Posterior vena cava (tissue), 2 donors: ENCODE data around the gene KHDC3L. TPM values are rescaled to one million over a fixed set of nuclear protein-coding genes. Genes with fewer than 3 reads are reported as not detected.
"Not testable (repeated sequence)": the region's sequence is repeated elsewhere in the genome, so short reads cannot be mapped to it uniquely, and the experiment has no call there.

Experiments
- DNase-seq: peaks from one replicate; pipeline ENCODE4 v3.0.0-alpha.2; 2020; ENCODE audit warnings: low spot score
- intact Hi-C, 2 donors: fragments of 100-400 bp; cut with DNase I; formaldehyde crosslinking; loops; one replicate each; pipeline versions ENCODE4 v1.14.1 to v1.14.2; 2022 to 2023
- total RNA-seq, 2 donors: library from RNA; stranded (reverse); fragmentation: NEBNext Ultra II Directional; extraction: Animal tissue kit (Norgen Biotek cat#: 25700); gene quantifications; one replicate each; pipeline ENCODE4 v1.2.1, GENCODE V29; 2021
- donor health status: DM: yes; HTN: yes; CAD: no.
- donor health status: DM: yes; HTN: yes; CAD: no.

The KHDC3L gene
- total RNA-seq, 2 donors from 2014 or later = not detected

DNA sequence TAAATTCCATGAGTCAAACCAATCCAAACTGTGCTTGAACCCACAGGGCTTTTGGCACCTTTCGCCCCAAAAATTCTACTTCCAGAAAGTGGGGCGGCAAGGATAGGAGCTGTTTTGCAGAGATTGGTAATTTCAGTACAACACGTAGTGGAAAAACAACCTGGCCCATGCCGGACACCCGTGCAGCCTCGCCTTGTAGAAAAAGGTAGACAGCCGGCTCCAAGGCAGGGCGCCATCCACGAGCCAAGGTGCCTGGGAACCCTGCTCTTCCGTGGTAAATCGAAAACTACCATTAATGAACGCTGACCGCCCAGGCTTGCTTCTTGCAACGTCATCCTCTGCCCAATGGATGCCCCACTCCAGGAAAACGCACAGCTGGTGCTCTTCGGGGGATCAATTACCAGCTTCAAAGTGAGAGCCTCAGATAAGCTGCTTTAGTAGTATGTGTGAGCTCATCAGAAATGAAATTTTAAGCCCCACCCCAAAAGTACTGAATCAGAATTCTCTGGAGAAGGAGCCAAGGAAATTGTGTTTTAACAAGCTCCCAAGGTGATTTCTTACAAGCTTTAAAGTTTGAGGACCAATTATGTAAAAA lies 5.4 kb downstream of the KHDC3L start:
- no peak for DNase-seq
- intact Hi-C loops = no loop called here

DNA sequence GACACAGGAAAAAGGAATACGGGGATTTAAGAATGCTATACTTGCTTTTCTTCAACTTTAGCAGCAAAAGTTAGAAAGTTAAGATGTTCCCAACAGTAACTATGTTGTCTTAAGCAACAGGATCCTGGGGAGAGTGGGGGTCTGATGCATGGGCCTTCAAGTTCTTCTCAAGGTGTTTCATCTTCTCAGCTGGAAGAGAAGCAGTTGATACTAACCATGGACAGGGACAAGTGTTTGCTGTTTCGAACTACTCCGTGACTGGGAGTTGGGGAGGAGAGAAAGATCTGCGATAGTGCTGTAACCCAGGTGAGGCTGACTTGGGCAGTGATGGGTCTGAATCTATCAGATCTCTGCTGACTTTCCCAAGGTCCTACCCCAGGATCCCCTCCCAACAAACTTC lies 6.2 kb downstream of the KHDC3L start:
- no peak for DNase-seq
- intact Hi-C loops = no loop called here

DNA sequence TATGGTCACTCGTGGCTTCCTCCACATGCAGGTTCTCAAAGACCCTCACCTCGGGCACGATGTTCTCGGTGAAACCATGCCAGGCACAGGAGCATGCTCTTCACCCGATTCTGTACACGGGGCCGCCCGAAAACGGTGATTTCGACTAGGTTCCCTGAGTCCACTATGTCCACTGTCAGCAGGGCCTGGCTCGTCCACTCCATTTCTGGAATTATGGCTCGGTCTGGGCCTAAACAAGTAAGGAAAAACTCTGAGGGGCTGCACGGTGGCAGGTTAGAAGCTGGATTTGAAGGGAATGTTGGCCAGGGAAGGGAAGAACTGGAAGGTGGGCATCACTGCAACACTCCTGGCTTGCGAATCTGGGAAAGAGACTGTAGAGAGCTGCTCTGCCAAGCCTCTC lies 6.7 kb downstream of the KHDC3L start:
- intact Hi-C loops = no loop called here
- DNase-seq = no peak

DNA sequence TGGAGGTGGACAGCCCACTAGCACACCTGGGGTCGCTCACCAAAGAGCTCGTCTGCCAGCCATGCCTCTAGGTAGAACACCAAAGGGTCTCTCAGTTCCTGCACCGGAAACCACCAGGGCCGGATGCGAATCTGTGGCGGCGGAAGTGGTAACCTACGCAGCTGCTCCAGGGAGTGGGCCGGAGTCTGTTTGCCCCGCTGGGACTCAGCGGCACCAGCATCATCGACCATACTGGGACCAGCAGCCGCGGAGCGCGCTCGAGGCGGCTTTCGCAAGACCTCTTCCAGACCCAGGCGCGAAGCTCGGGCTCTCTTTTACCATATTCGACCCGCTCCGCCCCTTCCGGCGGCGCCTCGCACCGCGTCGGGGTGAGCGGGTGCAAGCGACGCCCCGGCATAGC lies 7.1 kb downstream of the KHDC3L start, which contains the start of gene OOEP:
Gene OOEP, minus strand, starts transcription at position 335 of the 400 bp plus-strand sequence. Its CDS starts 105 bp downstream, at position 230.
- intact Hi-C loops = no loop called here
- no peak for DNase-seq

DNA sequence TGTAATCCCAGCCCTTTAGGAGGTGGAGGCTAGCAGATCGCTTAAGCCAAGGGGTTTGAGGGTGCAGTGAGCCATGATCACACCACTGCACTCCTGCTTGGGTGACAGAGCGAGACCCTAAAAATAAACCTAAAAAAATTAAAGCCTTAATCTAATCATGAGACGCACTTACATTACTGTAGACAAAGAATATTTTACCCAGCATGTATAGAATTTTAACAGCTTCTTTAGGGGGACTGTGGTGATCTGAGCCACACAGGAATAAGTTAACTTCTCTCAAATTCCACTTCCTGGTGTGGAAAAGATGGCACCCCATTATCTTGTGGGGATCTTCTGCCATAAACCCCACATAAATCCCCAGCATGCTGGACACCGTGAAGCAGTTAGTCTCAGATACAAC lies 9.5 kb downstream of the KHDC3L start:
- no peak for DNase-seq
- intact Hi-C loops = no loop called here

DNA sequence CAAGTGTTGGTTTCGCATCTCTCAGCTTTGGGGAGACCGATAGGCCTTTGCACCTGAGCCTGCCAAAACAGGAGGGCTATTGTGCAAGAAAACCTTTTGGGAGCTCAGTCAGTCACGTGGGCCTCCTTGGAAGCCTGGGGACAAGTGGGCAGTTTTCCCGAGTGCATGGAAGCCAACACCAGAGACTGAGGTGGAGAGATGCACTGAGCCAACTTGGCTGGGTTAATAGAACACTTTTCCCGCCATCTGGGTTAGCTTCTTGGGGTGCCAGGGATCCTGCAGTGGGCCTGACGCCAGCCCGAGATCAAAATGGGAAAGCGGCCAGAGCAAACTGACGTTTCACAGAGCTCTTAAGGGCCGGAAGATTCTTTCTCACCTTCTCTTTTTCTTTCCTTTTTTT lies 10.1 kb downstream of the KHDC3L start:
- no peak for DNase-seq
- intact Hi-C loops = no loop called here

DNA sequence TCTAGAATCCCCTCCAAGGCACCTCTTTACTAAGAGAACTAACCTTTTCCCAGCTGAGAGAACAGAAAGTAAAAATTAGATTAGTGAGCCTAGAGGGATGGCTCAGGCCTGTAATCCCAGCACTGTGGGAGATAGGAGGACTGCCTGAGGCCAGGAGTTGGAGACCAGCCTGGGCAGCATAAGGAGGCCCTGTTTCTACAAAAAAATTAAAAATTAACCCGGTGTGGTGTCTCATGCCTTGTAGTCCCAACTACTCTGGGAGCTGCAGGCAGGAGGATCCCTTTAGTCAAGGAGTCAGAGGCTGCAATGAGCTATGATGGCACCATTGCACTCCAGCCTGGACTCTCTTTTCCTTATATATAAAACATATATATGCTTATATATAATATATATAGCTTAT lies 12.8 kb downstream of the KHDC3L start:
- DNase-seq = no peak
- intact Hi-C loops = no loop called here

DNA sequence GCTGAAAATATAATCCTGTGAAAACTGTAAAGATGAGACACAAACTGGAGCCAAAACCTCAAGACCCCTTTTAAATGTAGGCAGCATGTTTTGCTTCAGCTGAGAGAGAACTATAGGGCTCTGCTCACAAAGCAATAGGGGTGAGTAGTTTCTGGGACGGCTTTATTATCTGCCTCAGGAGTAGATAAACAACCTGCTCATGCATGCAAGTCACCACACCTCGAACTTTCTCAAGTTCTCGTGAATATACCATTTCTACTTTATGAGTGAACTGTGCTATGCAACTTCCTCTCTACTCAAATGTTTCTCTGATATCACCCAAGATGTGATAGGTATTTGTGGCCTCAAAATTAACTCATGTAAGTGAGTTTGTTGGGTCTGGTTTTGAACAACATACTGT lies 14.8 kb downstream of the KHDC3L start:
- DNase-seq = no peak
- intact Hi-C loops = no loop called here

DNA sequence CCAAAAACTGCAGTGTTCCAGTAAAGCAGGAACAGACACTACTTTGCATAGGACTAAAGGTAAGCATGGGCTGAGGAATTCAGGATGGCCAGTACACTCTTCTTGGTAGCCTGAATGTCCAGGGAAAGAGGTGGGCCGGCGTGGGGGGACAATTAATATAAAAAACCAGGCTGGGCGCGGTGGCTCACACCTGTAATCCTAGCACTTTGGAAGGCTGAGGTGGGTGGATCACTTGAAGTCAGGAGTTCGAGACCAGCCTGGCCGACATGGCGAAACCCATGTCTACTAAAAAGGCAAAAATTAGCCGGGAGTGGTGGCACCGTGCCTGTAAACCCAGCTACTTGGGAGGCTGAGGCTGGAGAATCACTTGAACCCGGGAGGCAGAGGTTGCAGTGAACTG lies 19.1 kb downstream of the KHDC3L start:
- intact Hi-C loops = not testable (repeated sequence)
- peak; percentile 59 for DNase-seq

DNA sequence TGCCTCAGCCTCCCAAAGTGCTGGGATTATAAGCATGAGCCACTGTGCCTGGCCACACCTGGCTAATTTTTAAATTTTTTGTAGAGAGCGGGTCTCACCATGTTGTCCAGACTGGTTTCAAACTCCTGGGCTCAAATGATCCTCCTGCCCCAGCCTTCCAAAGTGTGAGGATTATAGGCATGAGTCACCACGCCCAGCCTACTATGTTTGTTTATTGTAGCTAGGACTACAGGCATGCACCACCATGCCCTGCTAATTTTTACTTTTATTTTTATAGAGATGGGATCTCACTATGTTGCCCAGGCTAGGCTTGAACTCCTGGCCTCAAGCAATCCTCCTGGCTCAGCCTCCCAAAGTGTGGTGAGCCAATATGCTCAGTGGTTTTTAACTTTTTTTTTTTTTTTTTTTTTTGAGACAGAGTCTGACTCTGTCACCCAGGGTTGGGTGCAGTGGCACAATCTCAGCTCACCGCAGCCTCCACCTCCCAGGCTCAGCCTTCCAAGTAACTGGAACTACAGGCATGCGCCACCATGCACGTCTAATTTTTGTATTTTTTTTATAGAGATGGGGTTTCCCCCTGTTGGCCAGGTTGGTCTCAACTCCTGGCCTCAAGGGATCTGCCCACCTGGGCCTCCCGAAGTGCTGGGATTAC lies 20.1 kb downstream of the KHDC3L start:
- DNase-seq = peak; percentile 36
- intact Hi-C loops = no loop called here

DNA sequence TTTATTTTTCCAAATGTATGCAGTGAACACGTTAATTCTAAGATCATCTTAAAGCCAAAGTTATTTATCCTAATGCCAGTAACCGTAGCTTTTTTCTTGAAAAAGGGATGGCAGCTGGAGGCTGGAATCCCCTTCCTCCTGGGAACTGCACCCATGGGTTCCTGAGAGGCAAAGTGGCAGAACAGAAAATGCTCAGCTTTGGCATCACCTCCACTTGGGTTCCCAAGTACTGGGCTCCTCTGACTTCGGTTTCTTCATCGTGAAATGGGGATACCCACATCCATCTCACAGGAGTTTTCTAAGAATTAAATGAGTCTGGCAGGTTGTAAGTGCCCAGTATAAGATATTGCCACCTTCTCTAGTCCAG lies 26.0 kb downstream of the KHDC3L start:
- no peak for DNase-seq
- intact Hi-C loops = no loop called here

DNA sequence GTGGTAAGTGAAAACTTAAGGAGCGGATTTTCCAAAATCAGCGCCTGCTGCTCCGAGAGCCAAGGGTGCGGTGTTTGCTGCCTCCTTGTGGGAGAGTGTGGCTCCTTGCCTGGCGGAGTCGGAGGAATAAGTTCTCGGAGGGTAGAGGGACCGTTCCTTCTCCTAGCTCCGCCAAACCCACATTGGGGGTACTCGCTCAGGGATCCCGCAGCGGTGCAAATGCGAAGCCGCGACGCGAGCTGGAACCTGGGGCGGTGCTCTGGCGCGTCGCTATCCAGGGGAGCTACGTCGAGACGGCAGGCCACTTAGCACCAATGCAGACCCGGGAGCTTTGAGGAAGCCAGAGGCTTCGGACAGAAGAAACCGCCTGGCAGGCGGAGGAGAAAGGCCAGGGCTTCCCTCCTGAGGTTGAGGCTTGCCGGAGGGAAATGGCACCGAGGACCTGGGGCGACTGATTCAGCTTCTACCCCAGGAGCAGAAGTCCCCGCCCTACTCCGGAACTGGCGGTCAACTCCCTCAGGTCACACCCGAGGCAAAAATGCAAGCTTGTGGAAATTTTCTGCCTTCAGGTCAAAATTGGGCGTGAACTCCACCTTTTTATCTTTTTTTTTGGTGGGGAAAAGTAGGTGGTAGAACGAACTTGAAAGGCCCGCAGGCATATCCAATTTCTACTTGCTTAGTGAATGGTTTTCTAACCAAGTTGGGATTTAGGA lies 26.5 kb downstream of the KHDC3L start:
- intact Hi-C loops = no loop called here
- peak; percentile 82 for DNase-seq

DNA sequence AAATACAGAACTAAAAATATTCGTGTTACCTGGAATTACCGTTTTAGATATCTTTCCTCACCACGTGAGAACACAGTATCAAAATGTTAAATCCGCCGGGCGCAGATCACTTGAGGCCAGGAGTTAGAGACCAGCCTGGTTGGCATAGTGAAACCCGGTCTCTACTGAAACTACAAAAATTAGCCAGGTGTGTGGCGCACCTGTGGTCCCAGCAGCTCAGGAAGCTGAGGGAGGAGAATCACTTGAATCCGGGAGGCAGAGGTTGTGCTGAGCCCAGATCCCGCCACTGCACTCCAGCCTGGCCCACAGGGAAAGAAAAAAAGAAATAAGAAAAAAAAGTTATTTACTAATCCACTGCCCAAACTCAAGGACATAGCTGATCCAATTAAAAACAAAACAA lies 27.4 kb downstream of the KHDC3L start:
- peak; percentile 22 for DNase-seq
- intact Hi-C loops = no loop called here

DNA sequence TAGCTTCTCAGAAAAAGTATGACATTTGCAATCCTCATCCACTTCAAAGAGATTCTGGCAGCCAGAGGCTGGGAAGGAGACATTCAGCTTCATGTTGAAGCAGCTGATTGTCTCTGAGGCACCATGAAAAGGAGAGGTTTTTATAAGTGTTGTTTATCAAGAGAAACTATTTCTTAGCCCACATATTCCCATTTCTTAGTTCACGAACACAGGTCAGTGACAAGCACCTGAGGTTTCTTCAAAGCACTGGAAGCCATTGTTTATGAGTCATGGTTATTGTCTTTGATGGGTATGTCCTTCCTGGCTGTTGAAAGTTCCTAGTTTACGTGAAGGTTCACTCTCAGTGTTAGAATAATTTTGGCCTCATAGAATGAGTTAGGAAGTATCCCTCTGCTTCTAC lies 29.2 kb downstream of the KHDC3L start:
- intact Hi-C loops = no loop called here
- DNase-seq = no peak

DNA sequence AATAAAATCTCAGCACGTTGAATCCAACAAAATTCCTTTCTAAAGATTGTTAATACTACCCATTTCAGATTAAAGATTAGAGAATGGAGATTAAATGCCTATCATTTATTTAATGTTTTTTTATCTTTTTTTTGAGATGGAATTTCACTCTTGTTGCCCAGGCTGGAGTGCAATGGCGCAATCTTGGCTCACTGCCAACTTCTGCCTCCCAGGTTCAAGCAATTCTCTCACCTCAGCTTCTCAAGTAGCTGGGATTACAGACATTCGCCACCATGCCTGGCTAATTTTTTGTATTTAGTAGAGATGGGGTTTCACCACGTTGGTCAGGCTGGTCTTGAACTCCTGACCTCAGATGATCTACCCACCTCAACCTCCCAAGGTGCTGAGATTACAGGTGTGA lies 29.7 kb downstream of the KHDC3L start:
- intact Hi-C loops = not testable (repeated sequence)

DNA sequence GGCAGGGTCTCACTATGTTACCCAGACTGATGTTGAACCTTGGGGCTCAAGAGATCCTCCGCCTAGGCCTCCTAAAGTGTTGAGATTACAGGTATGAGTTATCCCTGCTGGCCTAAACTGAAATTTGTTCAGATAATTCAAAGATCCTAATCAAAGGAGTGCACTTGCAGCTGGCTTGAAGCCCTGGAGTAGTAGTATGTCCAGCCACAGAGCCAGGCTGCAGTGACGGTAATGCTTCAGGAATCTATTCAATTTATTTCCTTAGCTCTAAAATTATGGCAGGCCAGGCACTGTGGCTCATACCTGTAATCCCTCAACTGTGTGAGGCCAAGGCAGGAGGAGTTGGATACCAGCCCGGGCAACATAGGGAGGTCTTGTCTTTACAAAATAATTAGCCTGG lies 30.8 kb downstream of the KHDC3L start:
- intact Hi-C loops = no loop called here
- peak; percentile 28 for DNase-seq

More for the DNA sequence above, 29.7 kb downstream of the KHDC3L start:
- peak; percentile 45 for DNase-seq

DNA sequence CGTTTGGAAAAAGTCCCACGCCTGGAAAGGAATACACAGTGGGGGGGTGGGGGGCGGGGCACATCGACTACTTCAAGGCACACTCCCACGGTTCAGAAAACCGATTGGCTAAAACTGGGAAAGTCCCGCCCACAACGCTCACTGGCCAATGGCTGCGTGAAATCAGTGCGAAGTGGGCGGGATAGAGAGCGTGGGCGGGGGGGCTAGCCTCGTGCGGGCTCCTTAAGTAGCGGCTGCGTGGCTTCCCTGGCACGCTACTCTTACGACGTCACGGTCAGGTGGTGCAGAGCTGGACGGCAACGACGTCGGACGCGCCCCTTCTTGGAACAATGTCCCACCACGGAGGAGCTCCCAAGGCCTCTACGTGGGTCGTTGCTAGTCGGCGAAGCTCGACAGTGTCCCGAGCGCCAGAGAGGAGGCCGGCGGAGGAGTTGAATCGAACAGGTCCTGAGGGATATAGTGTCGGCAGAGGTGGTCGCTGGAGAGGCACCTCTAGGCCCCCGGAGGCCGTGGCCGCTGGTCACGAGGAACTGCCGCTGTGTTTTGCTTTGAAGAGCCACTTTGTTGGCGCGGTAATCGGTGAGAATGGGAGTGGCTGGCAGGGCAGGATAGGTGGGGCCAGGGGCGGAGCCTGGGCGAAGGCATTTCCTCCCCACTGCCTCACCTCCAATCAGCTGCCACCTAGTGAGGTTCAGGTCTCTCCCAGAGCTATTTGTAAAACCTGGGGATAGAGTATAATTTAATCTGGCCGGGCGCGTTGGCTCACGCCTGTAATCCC lies 32.3 kb downstream of the KHDC3L start, which contains the start of gene DDX43:
Gene DDX43, plus strand, starts transcription at position 252 of the 778 bp plus-strand sequence. Its CDS starts 78 bp downstream, at position 330.
- peak; percentile 92 for DNase-seq

DNA sequence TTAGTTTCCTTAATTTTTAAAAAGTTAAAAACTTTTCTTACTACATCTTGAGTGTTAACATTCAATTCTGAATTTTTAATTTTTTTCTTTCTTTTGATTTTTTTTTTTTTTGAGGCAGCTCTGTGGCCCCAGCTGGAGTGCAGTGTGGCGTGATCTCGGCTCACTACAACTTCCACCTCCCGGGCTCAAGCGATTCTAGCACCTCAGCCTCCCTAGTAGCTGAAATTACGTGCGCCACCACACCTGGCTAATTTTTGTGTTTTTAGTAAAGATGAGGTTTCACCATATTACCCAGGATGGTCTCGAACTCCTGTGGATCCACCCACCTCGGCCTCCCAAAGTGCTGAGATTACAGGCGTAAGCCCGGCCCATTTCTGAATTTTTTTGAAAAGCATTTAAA lies 33.4 kb downstream of the KHDC3L start:
- DNase-seq = peak; percentile 26
- intact Hi-C loops = no loop called here

More for the DNA sequence above, 32.3 kb downstream of the KHDC3L start, which contains the start of gene DDX43:
- intact Hi-C loops = no loop called here

DNA sequence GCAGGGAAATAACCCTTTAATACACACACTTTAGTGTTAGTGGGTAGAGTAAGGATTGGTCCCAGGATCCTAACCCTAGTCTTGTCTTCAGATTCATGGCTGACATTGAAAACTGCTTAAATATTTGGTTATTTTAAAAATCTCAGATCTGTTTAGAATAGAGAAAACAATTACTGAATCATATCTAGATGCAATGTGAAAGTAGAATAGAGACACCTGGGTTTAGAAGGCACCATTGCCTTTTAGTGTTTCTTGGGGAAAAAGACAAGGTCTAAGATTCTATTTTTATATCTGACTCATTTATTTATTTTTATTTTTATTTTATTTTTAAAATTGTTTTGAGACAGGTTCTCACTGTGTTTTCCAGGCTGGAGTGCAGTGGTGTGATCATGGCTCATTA lies 38.2 kb downstream of the KHDC3L start:
- DNase-seq = no peak
- intact Hi-C loops = no loop called here

DNA sequence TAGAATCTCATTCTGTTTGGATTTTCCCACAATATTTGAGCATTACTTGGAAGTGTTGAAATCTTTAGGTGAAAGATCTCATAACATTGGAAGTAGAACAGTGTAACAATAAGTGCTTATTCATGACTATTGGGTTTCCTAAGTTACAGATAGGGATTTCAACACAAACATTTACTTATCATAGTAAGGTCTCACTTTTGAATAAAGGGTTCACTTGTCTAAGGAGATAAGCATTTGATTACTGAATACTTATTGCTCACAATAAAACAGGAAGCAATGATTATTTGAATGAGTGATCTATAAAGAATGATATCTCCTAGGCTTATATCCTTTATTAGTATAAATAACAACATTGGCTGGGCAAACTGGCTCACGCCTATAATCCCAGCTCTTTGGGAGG lies 46.9 kb downstream of the KHDC3L start:
- no peak for DNase-seq
- intact Hi-C loops = no loop called here
